WTC11 (cell line): ENCODE data around the gene COBLL1.

Source experiments
- SP1 ChIP-seq: sonication (generic); formaldehyde crosslinking; conservative IDR thresholded peaks from 2 replicates; pipeline ENCODE4 v1.8.1; 2022; ENCODE audit warnings: missing genetic modification reagents
- TF ChIP-seq, protein P1 (sequence below): sonication (generic); formaldehyde crosslinking; IDR thresholded peaks from 2 replicates; pipeline ENCODE4 v1.8.1; 2023; ENCODE audit warnings: mild to moderate bottlenecking, missing genetic modification reagents
- TF ChIP-seq, protein P2 (sequence below): fragments of 200-600 bp; IDR thresholded peaks from 2 replicates; pipeline ENCODE4 v1.8.0; 2022; ENCODE audit warnings: antibody characterized with exemption
- TF ChIP-seq, protein P3 (sequence below): sonication (generic); formaldehyde crosslinking; conservative IDR thresholded peaks from 2 replicates; pipeline ENCODE4 v1.8.1; 2022; ENCODE audit warnings: mild to moderate bottlenecking, missing genetic modification reagents
- TF ChIP-seq, protein P4 (sequence below): fragments of 250-450 bp; sonication (Bioruptor Pico); IDR thresholded peaks from 2 replicates; pipeline ENCODE4 v1.9.0; 2021; ENCODE audit warnings: mild to moderate bottlenecking

DNA sequence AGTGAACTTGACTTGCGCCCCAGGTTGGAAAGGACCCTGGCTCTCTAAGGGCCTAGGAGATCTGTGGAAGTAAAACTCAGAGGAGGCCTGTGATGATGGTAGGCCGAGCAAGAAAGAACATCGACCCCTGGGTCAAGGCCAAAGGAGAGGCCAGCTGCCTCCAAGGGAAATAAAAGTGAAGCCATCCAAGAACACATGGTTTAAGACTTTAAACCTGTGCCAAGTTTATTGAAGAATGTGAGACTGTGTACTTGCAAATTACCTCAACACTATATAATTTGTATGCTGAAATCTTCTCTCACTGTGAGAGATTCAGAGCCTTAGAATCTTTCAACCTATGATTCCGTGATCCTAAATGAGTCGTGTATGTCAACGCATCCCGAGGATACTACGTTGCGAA, 40.7 kb upstream of the COBLL1 start:
- TF ChIP-seq, protein P1, sequence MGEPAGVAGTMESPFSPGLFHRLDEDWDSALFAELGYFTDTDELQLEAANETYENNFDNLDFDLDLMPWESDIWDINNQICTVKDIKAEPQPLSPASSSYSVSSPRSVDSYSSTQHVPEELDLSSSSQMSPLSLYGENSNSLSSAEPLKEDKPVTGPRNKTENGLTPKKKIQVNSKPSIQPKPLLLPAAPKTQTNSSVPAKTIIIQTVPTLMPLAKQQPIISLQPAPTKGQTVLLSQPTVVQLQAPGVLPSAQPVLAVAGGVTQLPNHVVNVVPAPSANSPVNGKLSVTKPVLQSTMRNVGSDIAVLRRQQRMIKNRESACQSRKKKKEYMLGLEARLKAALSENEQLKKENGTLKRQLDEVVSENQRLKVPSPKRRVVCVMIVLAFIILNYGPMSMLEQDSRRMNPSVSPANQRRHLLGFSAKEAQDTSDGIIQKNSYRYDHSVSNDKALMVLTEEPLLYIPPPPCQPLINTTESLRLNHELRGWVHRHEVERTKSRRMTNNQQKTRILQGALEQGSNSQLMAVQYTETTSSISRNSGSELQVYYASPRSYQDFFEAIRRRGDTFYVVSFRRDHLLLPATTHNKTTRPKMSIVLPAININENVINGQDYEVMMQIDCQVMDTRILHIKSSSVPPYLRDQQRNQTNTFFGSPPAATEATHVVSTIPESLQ: no peak
- TF ChIP-seq, protein P2, sequence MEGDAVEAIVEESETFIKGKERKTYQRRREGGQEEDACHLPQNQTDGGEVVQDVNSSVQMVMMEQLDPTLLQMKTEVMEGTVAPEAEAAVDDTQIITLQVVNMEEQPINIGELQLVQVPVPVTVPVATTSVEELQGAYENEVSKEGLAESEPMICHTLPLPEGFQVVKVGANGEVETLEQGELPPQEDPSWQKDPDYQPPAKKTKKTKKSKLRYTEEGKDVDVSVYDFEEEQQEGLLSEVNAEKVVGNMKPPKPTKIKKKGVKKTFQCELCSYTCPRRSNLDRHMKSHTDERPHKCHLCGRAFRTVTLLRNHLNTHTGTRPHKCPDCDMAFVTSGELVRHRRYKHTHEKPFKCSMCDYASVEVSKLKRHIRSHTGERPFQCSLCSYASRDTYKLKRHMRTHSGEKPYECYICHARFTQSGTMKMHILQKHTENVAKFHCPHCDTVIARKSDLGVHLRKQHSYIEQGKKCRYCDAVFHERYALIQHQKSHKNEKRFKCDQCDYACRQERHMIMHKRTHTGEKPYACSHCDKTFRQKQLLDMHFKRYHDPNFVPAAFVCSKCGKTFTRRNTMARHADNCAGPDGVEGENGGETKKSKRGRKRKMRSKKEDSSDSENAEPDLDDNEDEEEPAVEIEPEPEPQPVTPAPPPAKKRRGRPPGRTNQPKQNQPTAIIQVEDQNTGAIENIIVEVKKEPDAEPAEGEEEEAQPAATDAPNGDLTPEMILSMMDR: no peak
- TF ChIP-seq, protein P3, sequence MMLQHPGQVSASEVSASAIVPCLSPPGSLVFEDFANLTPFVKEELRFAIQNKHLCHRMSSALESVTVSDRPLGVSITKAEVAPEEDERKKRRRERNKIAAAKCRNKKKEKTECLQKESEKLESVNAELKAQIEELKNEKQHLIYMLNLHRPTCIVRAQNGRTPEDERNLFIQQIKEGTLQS (CRISPR knock-in tag): no peak
- TF ChIP-seq, protein P4, sequence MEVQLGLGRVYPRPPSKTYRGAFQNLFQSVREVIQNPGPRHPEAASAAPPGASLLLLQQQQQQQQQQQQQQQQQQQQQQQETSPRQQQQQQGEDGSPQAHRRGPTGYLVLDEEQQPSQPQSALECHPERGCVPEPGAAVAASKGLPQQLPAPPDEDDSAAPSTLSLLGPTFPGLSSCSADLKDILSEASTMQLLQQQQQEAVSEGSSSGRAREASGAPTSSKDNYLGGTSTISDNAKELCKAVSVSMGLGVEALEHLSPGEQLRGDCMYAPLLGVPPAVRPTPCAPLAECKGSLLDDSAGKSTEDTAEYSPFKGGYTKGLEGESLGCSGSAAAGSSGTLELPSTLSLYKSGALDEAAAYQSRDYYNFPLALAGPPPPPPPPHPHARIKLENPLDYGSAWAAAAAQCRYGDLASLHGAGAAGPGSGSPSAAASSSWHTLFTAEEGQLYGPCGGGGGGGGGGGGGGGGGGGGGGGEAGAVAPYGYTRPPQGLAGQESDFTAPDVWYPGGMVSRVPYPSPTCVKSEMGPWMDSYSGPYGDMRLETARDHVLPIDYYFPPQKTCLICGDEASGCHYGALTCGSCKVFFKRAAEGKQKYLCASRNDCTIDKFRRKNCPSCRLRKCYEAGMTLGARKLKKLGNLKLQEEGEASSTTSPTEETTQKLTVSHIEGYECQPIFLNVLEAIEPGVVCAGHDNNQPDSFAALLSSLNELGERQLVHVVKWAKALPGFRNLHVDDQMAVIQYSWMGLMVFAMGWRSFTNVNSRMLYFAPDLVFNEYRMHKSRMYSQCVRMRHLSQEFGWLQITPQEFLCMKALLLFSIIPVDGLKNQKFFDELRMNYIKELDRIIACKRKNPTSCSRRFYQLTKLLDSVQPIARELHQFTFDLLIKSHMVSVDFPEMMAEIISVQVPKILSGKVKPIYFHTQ: no peak
- no peak for TF ChIP-seq SP1
